Effector memory CD8-positive, alpha-beta T cell (primary cell): ENCODE results near the gene ARHGAP8.

ENCODE experiments used
- ATAC-seq: fragments of 150-1000 bp; cut with Tn5 transposase; replicated peaks from 2 replicates; pipeline ENCODE4 v1.10.0; 2021; ENCODE audit warnings: mild to moderate bottlenecking, moderate library complexity
- DNase-seq, 3 experiments: peaks; one replicate each; pipeline ENCODE4 v3.0.0; 2021
- H3K27ac Mint-ChIP-seq, 2 donors: one replicate each; pipeline ENCODE4 v1.8.0; 2022; ENCODE audit warnings: mild to moderate bottlenecking in 2 of 2, mixed read lengths in 2 of 2, moderate library complexity in 2 of 2
- H3K27me3 Mint-ChIP-seq, 2 donors: one replicate each; pipeline ENCODE4 v1.8.0; 2022; ENCODE audit warnings: mixed read lengths in 2 of 2
- H3K36me3 Mint-ChIP-seq: one replicate; pipeline ENCODE4 v1.8.0; 2022; ENCODE audit warnings: mild to moderate bottlenecking, moderate library complexity, mixed read lengths; ENCODE audit not compliant: insufficient read depth
- H3K4me1 Mint-ChIP-seq, 2 donors: one replicate each; pipeline ENCODE4 v1.8.0; 2022; ENCODE audit warnings: low read depth in 2 of 2, mixed read lengths in 2 of 2
- H3K4me3 Mint-ChIP-seq, 2 donors: one replicate each; pipeline ENCODE4 v1.8.0; 2022; ENCODE audit warnings: mild to moderate bottlenecking in 2 of 2, mixed read lengths in 2 of 2, moderate library complexity in 2 of 2
- H3K9me3 Mint-ChIP-seq, 2 donors: one replicate each; pipeline ENCODE4 v1.8.0; 2022; ENCODE audit warnings: mixed read lengths in 2 of 2

The ARHGAP8 gene

GRCh38 chr22:44754998-44755397 lies 2.6 kb downstream of the ARHGAP8 start:
- no peak for ATAC-seq
- Mint-ChIP-seq H3K4me1 (peaks cover 8% of the 10 kb centered on the region in 2 donors), H3K27me3 (peaks cover 71 to 83% of the 10 kb centered on the region in 2 donors), H3K27ac (no peak overlapping the region), H3K9me3 (no peaks in the 10 kb centered on the region), H3K36me3 (no peaks in the 10 kb centered on the region), H3K4me3 (no peak overlapping the region)
- DNase-seq = no peak

- Mint-ChIP-seq H3K4me3 (no peak overlapping the region), H3K36me3 (no peaks in the 10 kb centered on the region), H3K27ac (no peak overlapping the region), H3K4me1 (peaks cover 8% of the 10 kb centered on the region in 2 donors), H3K9me3 (no peaks in the 10 kb centered on the region), H3K27me3 (peaks cover 67 to 79% of the 10 kb centered on the region in 2 donors)
- ATAC-seq (no peak), DNase-seq (no peak)
Measured at GRCh38 chr22:44755417-44755816, 3.0 kb downstream of the ARHGAP8 start.

GRCh38 chr22:44755956-44756361 lies 3.6 kb downstream of the ARHGAP8 start:
- H3K27ac Mint-ChIP-seq = no peak overlapping the region
- H3K27me3 Mint-ChIP-seq = peaks cover 65 to 78% of the 10 kb centered on the region in 2 donors
- no peak for ATAC-seq
- H3K4me1 Mint-ChIP-seq = peaks cover 8% of the 10 kb centered on the region in 2 donors
- H3K36me3 Mint-ChIP-seq = no peaks in the 10 kb centered on the region
- DNase-seq = no peak
- H3K4me3 Mint-ChIP-seq = no peak overlapping the region
- H3K9me3 Mint-ChIP-seq = no peaks in the 10 kb centered on the region

GRCh38 chr22:44758344-44758973 lies 6.1 kb downstream of the ARHGAP8 start:
- Mint-ChIP-seq H3K4me3 (no peak overlapping the region), H3K4me1 (peaks cover 2 to 4% of the 10 kb centered on the region in 2 donors), H3K27ac (no peak overlapping the region), H3K27me3 (peaks cover 59 to 68% of the 10 kb centered on the region in 2 donors), H3K36me3 (no peaks in the 10 kb centered on the region), H3K9me3 (peaks cover 3 to 8% of the 10 kb centered on the region in 2 donors)
- DNase-seq = no peak
- ATAC-seq = no peak

- Mint-ChIP-seq H3K27ac (no peak overlapping the region), H3K4me3 (no peak overlapping the region), H3K27me3 (peaks cover 53 to 65% of the 10 kb centered on the region in 2 donors), H3K36me3 (no peaks in the 10 kb centered on the region), H3K4me1 (peaks cover under 1 to 2% of the 10 kb centered on the region in 2 donors), H3K9me3 (peaks cover 3 to 8% of the 10 kb centered on the region in 2 donors)
- ATAC-seq = no peak
- DNase-seq = no peak
Measured at GRCh38 chr22:44759001-44759400, 6.6 kb downstream of the ARHGAP8 start.

- ATAC-seq = no peak
- H3K36me3 Mint-ChIP-seq = peaks cover 1% of the 10 kb centered on the region
- peaks cover 47 to 58% of the 10 kb centered on the region in 2 donors for H3K27me3 Mint-ChIP-seq
Measured at GRCh38 chr22:44759430-44760310, 7.3 kb downstream of the ARHGAP8 start.

GRCh38 chr22:44760476-44760875 lies 8.1 kb downstream of the ARHGAP8 start:
- Mint-ChIP-seq H3K4me1 (peaks cover 0 to 5% of the 10 kb centered on the region in 2 donors), H3K27ac (no peak overlapping the region), H3K27me3 (peaks cover 38 to 50% of the 10 kb centered on the region in 2 donors), H3K9me3 (peaks cover 3 to 8% of the 10 kb centered on the region in 2 donors), H3K4me3 (no peak overlapping the region), H3K36me3 (peaks cover 3% of the 10 kb centered on the region)
- no peak for ATAC-seq
- DNase-seq = no peak

More at GRCh38 chr22:44759430-44760310, 7.3 kb downstream of the ARHGAP8 start:
- H3K4me1 Mint-ChIP-seq = peaks cover 0 to 3% of the 10 kb centered on the region in 2 donors
- DNase-seq = no peak
- H3K27ac Mint-ChIP-seq = no peak overlapping the region
- H3K9me3 Mint-ChIP-seq = peaks cover 3 to 8% of the 10 kb centered on the region in 2 donors
- no peak overlapping the region for H3K4me3 Mint-ChIP-seq

GRCh38 chr22:44761025-44761424 lies 8.7 kb downstream of the ARHGAP8 start:
- H3K27me3 Mint-ChIP-seq = peaks cover 33 to 45% of the 10 kb centered on the region in 2 donors
- no peak for ATAC-seq
- H3K4me3 Mint-ChIP-seq = no peak overlapping the region
- no peak overlapping the region for H3K27ac Mint-ChIP-seq
- peaks cover 0 to 3% of the 10 kb centered on the region in 2 donors for H3K4me1 Mint-ChIP-seq
- DNase-seq = no peak
- peaks cover 3% of the 10 kb centered on the region for H3K36me3 Mint-ChIP-seq
- peaks cover 3 to 8% of the 10 kb centered on the region in 2 donors for H3K9me3 Mint-ChIP-seq

GRCh38 chr22:44764373-44764772 lies 12.0 kb downstream of the ARHGAP8 start:
- Mint-ChIP-seq H3K4me1 (peaks cover 0 to 4% of the 10 kb centered on the region in 2 donors), H3K27me3 (peaks cover under 1 to 21% of the 10 kb centered on the region in 2 donors), H3K27ac (no peak overlapping the region), H3K36me3 (peaks cover 7% of the 10 kb centered on the region), H3K4me3 (no peak overlapping the region), H3K9me3 (peaks cover 3 to 8% of the 10 kb centered on the region in 2 donors)
- ATAC-seq (no peak), DNase-seq (no peak)

- Mint-ChIP-seq H3K27me3 (peaks cover 0 to 19% of the 10 kb centered on the region in 2 donors), H3K4me3 (no peak overlapping the region), H3K9me3 (peaks cover 3 to 8% of the 10 kb centered on the region in 2 donors), H3K27ac (no peak overlapping the region), H3K4me1 (peaks cover 0 to 4% of the 10 kb centered on the region in 2 donors), H3K36me3 (peaks cover 7% of the 10 kb centered on the region)
- no peak for DNase-seq
- ATAC-seq = no peak
Measured at GRCh38 chr22:44764974-44765373, 12.6 kb downstream of the ARHGAP8 start.

- Mint-ChIP-seq H3K4me1 (peaks cover 0 to 4% of the 10 kb centered on the region in 2 donors), H3K27ac (no peak overlapping the region), H3K9me3 (peaks cover 3 to 8% of the 10 kb centered on the region in 2 donors), H3K27me3 (peaks cover 0 to 19% of the 10 kb centered on the region in 2 donors), H3K36me3 (peaks cover 7% of the 10 kb centered on the region), H3K4me3 (no peak overlapping the region)
- ATAC-seq = no peak
- no peak for DNase-seq
Measured at GRCh38 chr22:44765571-44766285, 13.4 kb downstream of the ARHGAP8 start.

- Mint-ChIP-seq H3K36me3 (no peaks in the 10 kb centered on the region), H3K4me1 (no peaks in the 10 kb centered on the region), H3K27me3 (peaks cover 0 to 7% of the 10 kb centered on the region in 2 donors), H3K27ac (no peak overlapping the region), H3K4me3 (no peak overlapping the region), H3K9me3 (no peaks in the 10 kb centered on the region)
- ATAC-seq (no peak), DNase-seq (no peak)
Measured at GRCh38 chr22:44773082-44773481, 20.7 kb downstream of the ARHGAP8 start.

GRCh38 chr22:44775862-44776261 lies 23.5 kb downstream of the ARHGAP8 start:
- ATAC-seq (no peak), DNase-seq (no peak)
- H3K9me3 Mint-ChIP-seq = no peaks in the 10 kb centered on the region
- no peak overlapping the region for H3K27ac Mint-ChIP-seq
- no peak overlapping the region for H3K4me3 Mint-ChIP-seq
- H3K36me3 Mint-ChIP-seq = no peaks in the 10 kb centered on the region
- peaks cover 0 to 15% of the 10 kb centered on the region in 2 donors for H3K27me3 Mint-ChIP-seq
- no peaks in the 10 kb centered on the region for H3K4me1 Mint-ChIP-seq
